Keratinocyte (primary cell): ENCODE data around the gene GPC3. TPM values are rescaled to one million over a fixed set of nuclear protein-coding genes. Genes with fewer than 3 reads are reported as not detected.
"Not testable (repeated sequence)": the region's sequence is repeated elsewhere in the genome, so short reads cannot be mapped to it uniquely, and the experiment has no call there.

ENCODE experiments used
- DNase-seq: peaks from one replicate; pipeline ENCODE4 v3.0.0-alpha.2; 2011; ENCODE audit warnings: low read depth, missing footprints, low spot score
- FAIRE-seq: peaks from 2 replicates; lab custom pipeline; 2011; peaks lifted over from hg19 to GRCh38; lab: Jason Lieb, UNC
- H2AFZ ChIP-seq: 2 replicates; pipeline ENCODE4 v1.6.0; 2012; ENCODE audit warnings: low read length, control low read depth, inconsistent platforms; ENCODE audit not compliant: control insufficient read depth
- H3K27ac ChIP-seq: 2 replicates; pipeline ENCODE4 v1.5.1; 2011; ENCODE audit warnings: low read length; ENCODE audit not compliant: control insufficient read depth, insufficient read depth
- H3K27me3 ChIP-seq: 3 replicates; pipeline ENCODE4 v1.6.0; 2011; ENCODE audit warnings: low read length; ENCODE audit not compliant: control insufficient read depth, insufficient read depth; ENCODE audit errors: extremely low read depth
- H3K36me3 ChIP-seq, 2 experiments: 2 replicates in 1 of 2; 3 replicates in 1 of 2; pipeline ENCODE4 v1.5.1; 2011; ENCODE audit warnings: low read length in 2 of 2, mild to moderate bottlenecking in 1 of 2; ENCODE audit not compliant: control insufficient read depth in 2 of 2, insufficient read depth in 2 of 2; ENCODE audit errors: extremely low read depth in 1 of 2
- H3K4me1 ChIP-seq: 3 replicates; pipeline ENCODE4 v1.5.1; 2011; ENCODE audit warnings: low read length; ENCODE audit not compliant: control insufficient read depth, insufficient read depth; ENCODE audit errors: extremely low read depth
- H3K4me2 ChIP-seq: 3 replicates; pipeline ENCODE4 v1.6.0; 2011; ENCODE audit warnings: low read depth, low read length; ENCODE audit not compliant: control insufficient read depth, insufficient read depth; ENCODE audit errors: extremely low read depth
- H3K4me3 ChIP-seq, 3 experiments: fragments of 200-600 bp in 1 of 3; sonication (generic) in 1 of 3; 2 replicates in 2 of 3; 3 replicates in 1 of 3; pipeline ENCODE4 v1.5.1; 2011 to 2016; ENCODE audit warnings: low read length in 3 of 3, mild to moderate bottlenecking in 3 of 3, control low read depth in 2 of 3, inconsistent platforms in 1 of 3, low read depth in 1 of 3, mixed read lengths in 1 of 3, mixed run types in 1 of 3, moderate library complexity in 1 of 3; ENCODE audit not compliant: control insufficient read depth in 2 of 3, insufficient read depth in 2 of 3; ENCODE audit errors: extremely low read depth in 1 of 3
- H3K79me2 ChIP-seq: 2 replicates; pipeline ENCODE4 v1.6.0; 2012; ENCODE audit warnings: low read length; ENCODE audit not compliant: control insufficient read depth, insufficient read depth
- H3K9ac ChIP-seq: 3 replicates; pipeline ENCODE4 v1.6.0; 2011; ENCODE audit warnings: low read length; ENCODE audit not compliant: control insufficient read depth, insufficient read depth; ENCODE audit errors: extremely low read depth
- H3K9me1 ChIP-seq: 3 replicates; pipeline ENCODE4 v1.6.0; 2011; ENCODE audit warnings: low read length; ENCODE audit not compliant: control insufficient read depth, insufficient read depth; ENCODE audit errors: extremely low read depth
- H3K9me3 ChIP-seq: 2 replicates; pipeline ENCODE4 v1.5.1; 2012; ENCODE audit warnings: low read depth, low read length; ENCODE audit not compliant: control insufficient read depth
- H4K20me1 ChIP-seq: 3 replicates; pipeline ENCODE4 v1.6.0; 2011; ENCODE audit warnings: low read length; ENCODE audit not compliant: control insufficient read depth, insufficient read depth; ENCODE audit errors: extremely low read depth
- CTCF ChIP-seq, 3 experiments: IDR thresholded peaks in 1 of 3; conservative IDR thresholded peaks in 1 of 3; optimal IDR thresholded peaks in 1 of 3; 2 replicates in 2 of 3; 3 replicates in 1 of 3; pipeline versions ENCODE3 to v1.5.1; 2011; ENCODE audit warnings: low read length in 3 of 3, mild to moderate bottlenecking in 3 of 3, moderate library complexity in 2 of 3, control low read depth in 1 of 3, inconsistent platforms in 1 of 3; ENCODE audit not compliant: insufficient read depth in 2 of 3; ENCODE audit errors: extremely low read depth in 1 of 3
- EZH2 ChIP-seq: IDR thresholded peaks from one replicate; pipeline ENCODE4 v1.6.1; 2012; ENCODE audit warnings: inconsistent platforms, mild to moderate bottlenecking, low read length, moderate library complexity
- dilution Hi-C: fragments of 300-500 bp; cut with MboI; formaldehyde crosslinking; loops from one replicate; pipeline ENCODE4 v1.7.0; 2020; ENCODE audit warnings: low sequenced_read_pairs; ENCODE audit not compliant: extremely low pct_ligation_motif_present
- polyA plus RNA-seq, 5 experiments: library from polyadenylated mRNA; depleted of rRNA in 3 of 5; stranded (reverse) in 3 of 5; stranded (forward) in 1 of 5; unstranded in 1 of 5; fragments of >200 nt; gene quantifications; 1 replicate in 1 of 5; 2 replicates in 3 of 5; 3 replicates in 1 of 5; pipeline versions ENCODE4 v1.2.1 to v1.2.3, GENCODE V29; 2011 to 2012; ENCODE audit warnings: missing spikeins in 2 of 5, low read depth in 1 of 5, low replicate concordance in 1 of 5

GPC3 gene
- polyA plus RNA-seq, 1 donor (not counting 4 experiments of a cell fraction or from before 2014, with no cell fraction given), result 0.03 TPM

- H3K79me2 ChIP-seq, result no peaks in the 10 kb centered on the region
- FAIRE-seq (no peak), DNase-seq (no peak)
- no peaks in the 10 kb centered on the region for H3K36me3 ChIP-seq
- H3K27me3 ChIP-seq, result no peaks in the 10 kb centered on the region
- H3K9me1 ChIP-seq, result no peaks in the 10 kb centered on the region
- no peak overlapping the region for H2AFZ ChIP-seq
- H3K4me2 ChIP-seq, result no peak overlapping the region
- no peaks in the 10 kb centered on the region for H4K20me1 ChIP-seq
- no peaks in the 10 kb centered on the region for H3K9me3 ChIP-seq
- no peak overlapping the region for H3K4me3 ChIP-seq
- H3K9ac ChIP-seq, result no peak overlapping the region
- peaks cover 14% of the 10 kb centered on the region for H3K4me1 ChIP-seq
- no peak for TF ChIP-seq EZH2
- no peak for TF ChIP-seq CTCF (optimal IDR thresholded peaks at IDR 0.05 in 1 of 3, IDR thresholded peaks at IDR 0.05 in 1 of 3, conservative IDR thresholded peaks at IDR 0.05 in 1 of 3; ENCODE audit: extremely low read depth in 1 of 3, insufficient read depth in 2 of 3, low read length in 3 of 3)
- no peak overlapping the region for H3K27ac ChIP-seq
- dilution Hi-C loops, result no loop called here
Measured at GRCh38 chrX:133723930-133724329, 261.5 kb downstream of the GPC3 start.

- Histone ChIP-seq H2AFZ (no peak overlapping the region), H3K9me3 (no peaks in the 10 kb centered on the region), H3K36me3 (no peaks in the 10 kb centered on the region), H3K79me2 (no peaks in the 10 kb centered on the region), H3K27ac (no peak overlapping the region), H3K4me2 (no peak overlapping the region), H3K4me1 (peaks cover 14% of the 10 kb centered on the region), H3K4me3 (no peak overlapping the region), H4K20me1 (no peaks in the 10 kb centered on the region), H3K9ac (no peak overlapping the region), H3K9me1 (no peaks in the 10 kb centered on the region), H3K27me3 (no peaks in the 10 kb centered on the region)
- no peak for TF ChIP-seq CTCF (optimal IDR thresholded peaks at IDR 0.05 in 1 of 3, IDR thresholded peaks at IDR 0.05 in 1 of 3, conservative IDR thresholded peaks at IDR 0.05 in 1 of 3; ENCODE audit: extremely low read depth in 1 of 3, insufficient read depth in 2 of 3, low read length in 3 of 3)
- no peak for TF ChIP-seq EZH2
- dilution Hi-C loops, result no loop called here
- DNase-seq, result no peak
- FAIRE-seq, result no peak
Measured at GRCh38 chrX:133722756-133723155, 262.6 kb downstream of the GPC3 start.

- H3K9me1 ChIP-seq, dilution Hi-C loops, H3K27ac ChIP-seq, H3K9me3 ChIP-seq, FAIRE-seq, H4K20me1 ChIP-seq, H3K79me2 ChIP-seq, H3K9ac ChIP-seq, H3K4me2 ChIP-seq, DNase-seq, H3K4me3 ChIP-seq, H2AFZ ChIP-seq, H3K4me1 ChIP-seq, H3K36me3 ChIP-seq, H3K27me3 ChIP-seq: not testable (repeated sequence)
Measured at GRCh38 chrX:133720269-133720668, 265.1 kb downstream of the GPC3 start.
